ENCODE data around the gene ZNF664.

DNA sequence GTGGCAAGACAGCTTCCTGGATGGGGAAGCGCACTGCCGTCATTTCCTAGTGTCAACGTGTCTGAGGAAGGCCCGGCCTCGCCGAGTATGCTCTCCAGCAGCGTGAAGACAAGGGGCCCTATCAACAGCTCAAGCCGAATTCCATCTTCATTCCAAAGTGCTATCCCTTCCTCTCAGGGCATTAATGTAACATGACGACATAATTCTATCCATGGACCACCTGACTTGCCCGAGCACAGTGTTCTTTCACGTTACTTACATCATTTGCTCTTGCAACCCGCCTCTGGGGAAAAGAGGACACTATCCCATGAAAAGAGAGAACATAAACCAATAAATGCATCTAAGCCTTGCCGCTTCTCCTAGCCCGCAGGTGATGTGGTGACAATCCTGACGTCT is 23.2 kb upstream of the ZNF664 start:
- TF ChIP-seq EZH2phosphoT487 (IDR thresholded peaks at IDR 0.05; ENCODE audit: borderline replicate concordance, low read length): no peak
- TF ChIP-seq, protein P1, sequence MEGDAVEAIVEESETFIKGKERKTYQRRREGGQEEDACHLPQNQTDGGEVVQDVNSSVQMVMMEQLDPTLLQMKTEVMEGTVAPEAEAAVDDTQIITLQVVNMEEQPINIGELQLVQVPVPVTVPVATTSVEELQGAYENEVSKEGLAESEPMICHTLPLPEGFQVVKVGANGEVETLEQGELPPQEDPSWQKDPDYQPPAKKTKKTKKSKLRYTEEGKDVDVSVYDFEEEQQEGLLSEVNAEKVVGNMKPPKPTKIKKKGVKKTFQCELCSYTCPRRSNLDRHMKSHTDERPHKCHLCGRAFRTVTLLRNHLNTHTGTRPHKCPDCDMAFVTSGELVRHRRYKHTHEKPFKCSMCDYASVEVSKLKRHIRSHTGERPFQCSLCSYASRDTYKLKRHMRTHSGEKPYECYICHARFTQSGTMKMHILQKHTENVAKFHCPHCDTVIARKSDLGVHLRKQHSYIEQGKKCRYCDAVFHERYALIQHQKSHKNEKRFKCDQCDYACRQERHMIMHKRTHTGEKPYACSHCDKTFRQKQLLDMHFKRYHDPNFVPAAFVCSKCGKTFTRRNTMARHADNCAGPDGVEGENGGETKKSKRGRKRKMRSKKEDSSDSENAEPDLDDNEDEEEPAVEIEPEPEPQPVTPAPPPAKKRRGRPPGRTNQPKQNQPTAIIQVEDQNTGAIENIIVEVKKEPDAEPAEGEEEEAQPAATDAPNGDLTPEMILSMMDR (IDR thresholded peaks at IDR 0.05; ENCODE audit: low read depth, low read length, poor library complexity, severe bottlenecking): no peak

Data from DOHH2 (cell line).